ENCODE data around the gene GAL3ST1. TPM values are rescaled to one million over a fixed set of nuclear protein-coding genes. Genes with fewer than 3 reads are reported as not detected.

The GAL3ST1 gene
- polyA plus RNA-seq, 3 donors: not detected

GRCh38 chr22:30539368-30539767 is 35.1 kb downstream of the GAL3ST1 start:
- Histone ChIP-seq H2AFZ (ENCODE audit: insufficient read depth, low read depth, low read length, poor library complexity, severe bottlenecking) (no peak overlapping the region), H3K4me3 (replicated peaks in 1 of 3; ENCODE audit: low read depth in 2 of 3, low read length in 3 of 3) (no peak overlapping the region), H3K9ac (ENCODE audit: insufficient read depth, low read length, poor library complexity, severe bottlenecking) (no peak overlapping the region), H3K36me3 (replicated peaks in 1 of 2; ENCODE audit: control insufficient read depth in 1 of 2, insufficient read depth in 2 of 2, low read length in 2 of 2) (no peaks in the 10 kb centered on the region), H4K20me1 (ENCODE audit: insufficient read depth, low read length) (no peaks in the 10 kb centered on the region), H3K4me1 (ENCODE audit: control insufficient read depth in 1 of 2, insufficient read depth in 2 of 2, low read length in 2 of 2) (no peaks in the 10 kb centered on the region), H3K27me3 (ENCODE audit: control insufficient read depth in 2 of 2, insufficient read depth in 2 of 2, low read length in 2 of 2) (peaks cover 12 to 37% of the 10 kb centered on the region in 2 donors), H3K27ac (ENCODE audit: low read depth in 1 of 2, low read length in 2 of 2) (no peak overlapping the region), H3K4me2 (replicated peaks; ENCODE audit: extremely low read depth, low read length, poor library complexity, severe bottlenecking) (no peak overlapping the region), H3K79me2 (ENCODE audit: insufficient read depth, low read length) (no peaks in the 10 kb centered on the region), H3K9me3 (replicated peaks in 1 of 2; ENCODE audit: control insufficient read depth in 1 of 2, insufficient read depth in 1 of 2, low read length in 2 of 2) (no peaks in the 10 kb centered on the region)
- H3K36me3 Mint-ChIP-seq: peaks cover 0 to 3% of the 10 kb centered on the region in 2 donors
- no peak overlapping the region for H3K27ac Mint-ChIP-seq
- H3K9me3 Mint-ChIP-seq: peaks cover 0 to 3% (median 2%) of the 10 kb centered on the region in 7 donors
- H3K4me3 Mint-ChIP-seq: no peak overlapping the region
- TF ChIP-seq CTCF (IDR thresholded peaks at IDR 0.05): no peak
- H3K4me1 Mint-ChIP-seq: peaks cover 4% of the 10 kb centered on the region
- intact Hi-C loops (cut with micrococcal nuclease): no loop called here
- no peak for DNase-seq
- peaks cover 35 to 48% (median 46%) of the 10 kb centered on the region in 3 donors for H3K27me3 Mint-ChIP-seq (ENCODE audit: low read depth in 3 of 3)
- WGBS (ENCODE audit: insufficient coverage): no CpG with 5 or more reads among the region's 1 CpG

GRCh38 chr22:30538280-30538679 is 36.2 kb downstream of the GAL3ST1 start:
- 92% methylated on average over 4 of the region's 6 CpGs for WGBS (ENCODE audit: insufficient coverage)
- no peak for TF ChIP-seq CTCF (IDR thresholded peaks at IDR 0.05)
- H3K9me3 ChIP-seq (replicated peaks in 1 of 2; ENCODE audit: control insufficient read depth in 1 of 2, insufficient read depth in 1 of 2, low read length in 2 of 2): no peaks in the 10 kb centered on the region
- no peak for DNase-seq
- H3K36me3 Mint-ChIP-seq: peaks cover 0 to 3% of the 10 kb centered on the region in 2 donors
- no peaks in the 10 kb centered on the region for H3K79me2 ChIP-seq (ENCODE audit: insufficient read depth, low read length)
- no peaks in the 10 kb centered on the region for H3K4me1 ChIP-seq (ENCODE audit: control insufficient read depth in 1 of 2, insufficient read depth in 2 of 2, low read length in 2 of 2)
- H3K9ac ChIP-seq (ENCODE audit: insufficient read depth, low read length, poor library complexity, severe bottlenecking): no peak overlapping the region
- no peaks in the 10 kb centered on the region for H3K36me3 ChIP-seq (replicated peaks in 1 of 2; ENCODE audit: control insufficient read depth in 1 of 2, insufficient read depth in 2 of 2, low read length in 2 of 2)
- H3K9me3 Mint-ChIP-seq: peaks cover 0 to 3% (median 0%) of the 10 kb centered on the region in 7 donors
- H3K4me2 ChIP-seq (replicated peaks; ENCODE audit: extremely low read depth, low read length, poor library complexity, severe bottlenecking): no peak overlapping the region
- no peak overlapping the region for H3K27ac Mint-ChIP-seq
- intact Hi-C loops (cut with micrococcal nuclease): no loop called here
- H3K27ac ChIP-seq (ENCODE audit: low read depth in 1 of 2, low read length in 2 of 2): no peak overlapping the region
- peaks cover 4% of the 10 kb centered on the region for H3K4me1 Mint-ChIP-seq
- no peak overlapping the region for H3K4me3 Mint-ChIP-seq
- no peak overlapping the region for H3K4me3 ChIP-seq (replicated peaks in 1 of 3; ENCODE audit: low read depth in 2 of 3, low read length in 3 of 3)
- H4K20me1 ChIP-seq (ENCODE audit: insufficient read depth, low read length): no peaks in the 10 kb centered on the region
- H3K27me3 Mint-ChIP-seq (ENCODE audit: low read depth in 3 of 3): peaks cover 26 to 38% (median 35%) of the 10 kb centered on the region in 3 donors
- H3K27me3 ChIP-seq (ENCODE audit: control insufficient read depth in 2 of 2, insufficient read depth in 2 of 2, low read length in 2 of 2): peaks cover 12 to 31% of the 10 kb centered on the region in 2 donors
- no peak overlapping the region for H2AFZ ChIP-seq (ENCODE audit: insufficient read depth, low read depth, low read length, poor library complexity, severe bottlenecking)

Data from CD14-positive monocyte (primary cell).